GM23248 (cell line): ENCODE measurements around the gene CLSTN2.

Experiments used
- EZH2 ChIP-seq: fragments of 200-600 bp; sonication (generic); IDR thresholded peaks from 2 replicates; pipeline ENCODE4 v1.6.1; 2018; ENCODE audit warnings: antibody characterized with exemption, mild to moderate bottlenecking; ENCODE audit not compliant: insufficient read depth, poor library complexity, severe bottlenecking
- EZH2phosphoT487 ChIP-seq: fragments of 200-600 bp; sonication (generic); IDR thresholded peaks from 2 replicates; pipeline ENCODE4 v1.6.1; 2018; ENCODE audit warnings: antibody characterized with exemption, moderate library complexity, mild to moderate bottlenecking, low read depth; ENCODE audit not compliant: insufficient read depth

- TF ChIP-seq EZH2 (no peak), EZH2phosphoT487 (no peak)
Measured at GRCh38 chr3:140234256-140234655, 299.3 kb downstream of the CLSTN2 start.
